HG02763 (cell line): ENCODE measurements around the gene HPCAL1.
"Not testable (repeated sequence)": the region's sequence is repeated elsewhere in the genome, so short reads cannot be mapped to it uniquely, and the experiment has no call there.

Source experiments
- ATAC-seq: cut with Tn5 transposase; IDR thresholded peaks from one replicate; pipeline ENCODE4 v1.9.1; 2021; ENCODE audit warnings: mild to moderate bottlenecking, moderate library complexity; ENCODE audit not compliant: unreplicated experiment

The HPCAL1 gene

DNA sequence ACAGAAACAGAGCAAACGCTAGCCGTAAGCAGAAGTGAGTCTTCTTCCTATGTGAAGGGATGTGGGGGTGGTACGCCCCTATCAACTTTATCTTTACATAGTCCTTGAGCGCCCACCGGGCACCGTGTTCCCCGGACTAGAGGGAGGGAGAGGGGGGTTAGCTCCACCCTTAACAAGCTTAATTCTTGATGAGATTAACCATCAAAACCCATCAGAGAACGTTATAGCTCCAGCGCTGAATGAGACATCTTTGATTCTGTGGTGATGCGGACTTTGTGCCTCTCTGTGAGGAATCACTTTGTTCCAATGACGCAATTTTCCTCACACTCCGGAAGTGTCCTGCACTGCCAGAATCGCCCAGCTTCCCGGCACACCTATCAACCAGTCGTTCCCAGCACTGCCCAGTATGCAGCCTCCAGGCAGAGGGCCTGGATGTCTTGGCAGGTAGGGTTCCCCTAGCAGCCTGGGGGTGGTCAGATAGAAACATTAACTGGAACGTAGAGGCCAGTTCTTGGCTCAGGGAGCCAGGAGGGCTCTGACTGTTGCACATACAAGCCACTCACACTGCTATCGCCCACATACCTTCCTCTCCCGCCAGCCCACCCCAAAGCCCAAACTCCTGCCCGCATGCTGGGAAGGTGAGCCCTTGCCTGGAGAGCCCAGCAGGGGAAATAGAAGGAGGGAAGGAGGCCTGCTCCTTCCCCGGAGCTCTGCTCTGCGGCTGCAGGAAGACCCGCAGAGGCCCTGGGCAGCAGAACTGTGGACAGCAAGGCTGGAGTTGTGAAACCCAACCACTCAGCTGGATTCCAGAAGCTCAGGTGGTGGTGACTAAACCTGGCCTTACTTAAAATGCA, 147.4 kb downstream of the HPCAL1 start:
- no peak for ATAC-seq

GRCh38 chr2:10451819-10452218, 149.1 kb downstream of the HPCAL1 start:
- ATAC-seq = no peak

GRCh38 chr2:10452312-10452711, 149.6 kb downstream of the HPCAL1 start:
- ATAC-seq = no peak

GRCh38 chr2:10452956-10453904, 150.5 kb downstream of the HPCAL1 start:
- ATAC-seq = no peak

GRCh38 chr2:10453905-10454298, 151.2 kb downstream of the HPCAL1 start:
- no peak for ATAC-seq

GRCh38 chr2:10454505-10454904, 151.8 kb downstream of the HPCAL1 start:
- ATAC-seq = no peak

- ATAC-seq = not testable (repeated sequence)
Measured at GRCh38 chr2:10457195-10457594, 154.5 kb downstream of the HPCAL1 start.

DNA sequence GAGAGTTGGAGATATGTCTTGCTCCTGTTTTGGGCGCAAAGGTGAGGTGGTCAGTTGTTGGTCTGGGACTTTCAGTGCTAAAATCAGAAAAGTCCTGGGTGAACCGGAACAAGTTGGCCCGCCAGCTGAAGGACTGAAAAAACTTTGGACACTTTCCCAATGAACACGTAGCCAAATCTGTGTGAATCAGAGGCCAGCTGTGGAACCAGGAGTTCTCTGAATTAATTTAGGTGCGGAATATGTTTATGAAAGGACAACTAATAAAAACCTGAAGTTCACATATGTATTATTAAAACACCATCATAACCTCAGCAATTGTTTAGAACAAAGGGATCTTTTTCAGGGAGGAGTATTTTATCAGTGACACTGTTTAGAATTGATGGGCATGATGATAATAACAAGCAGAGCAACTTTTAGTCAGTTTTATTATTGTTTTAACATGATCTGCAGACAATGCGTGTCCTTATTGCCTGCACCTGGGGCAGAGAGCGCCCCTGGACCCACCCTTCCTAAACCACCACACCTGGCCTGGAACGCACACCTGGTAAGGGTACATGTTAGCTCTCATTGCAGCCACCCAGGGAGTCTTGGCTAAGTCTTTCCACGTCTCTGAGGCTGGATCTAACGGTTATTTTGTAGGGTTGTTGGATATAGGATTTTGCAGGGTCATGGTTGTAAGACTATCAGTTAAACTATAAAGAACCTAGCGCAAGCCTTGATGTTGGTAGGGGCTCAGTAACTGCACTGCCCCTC, 155.3 kb downstream of the HPCAL1 start:
- no peak for ATAC-seq

- ATAC-seq = no peak
Measured at GRCh38 chr2:10460366-10460796, 157.7 kb downstream of the HPCAL1 start.

DNA sequence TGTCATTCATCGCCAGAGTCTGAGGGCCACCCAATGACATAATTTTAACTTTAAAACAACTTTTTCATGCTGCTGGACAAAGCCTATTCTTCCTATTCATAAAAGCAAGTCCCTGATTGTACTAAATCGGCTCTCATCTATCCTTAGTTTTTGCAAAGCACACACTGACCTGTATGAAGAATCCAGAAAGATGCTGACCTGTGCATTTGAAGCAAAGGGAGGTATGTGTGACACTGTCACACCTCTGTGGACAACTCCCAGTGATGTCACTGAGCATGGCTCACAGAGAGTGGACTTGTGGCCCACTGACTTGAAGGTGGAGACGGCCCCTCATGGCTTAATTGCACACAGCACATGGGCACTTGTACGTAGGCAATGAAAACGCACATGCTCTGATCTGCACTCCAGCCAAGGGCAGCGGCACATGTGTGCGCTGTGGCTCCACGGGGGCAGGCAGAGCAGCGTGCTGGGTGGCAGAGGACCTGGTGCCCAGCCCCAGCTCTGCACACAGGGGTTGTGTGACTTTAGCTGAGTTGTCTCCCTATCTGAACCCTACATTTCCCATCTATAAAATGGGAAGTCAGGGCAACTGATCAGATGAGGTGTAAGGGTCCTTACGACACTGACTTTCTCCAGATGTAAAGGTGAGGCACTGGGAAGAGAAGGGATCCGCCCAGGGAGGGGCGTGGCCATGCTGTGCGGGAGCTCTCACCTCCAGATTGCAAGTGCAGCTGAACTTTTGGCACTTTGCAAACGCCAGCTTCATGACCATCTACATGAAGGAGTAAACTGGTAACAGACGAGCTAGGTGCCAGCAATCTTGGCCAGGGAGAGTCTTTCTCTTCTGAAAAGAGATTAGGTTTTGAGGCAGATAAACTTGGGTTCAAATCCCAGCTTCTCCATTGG, 159.7 kb downstream of the HPCAL1 start:
- no peak for ATAC-seq

GRCh38 chr2:10465910-10466309, 163.2 kb downstream of the HPCAL1 start:
- no peak for ATAC-seq

DNA sequence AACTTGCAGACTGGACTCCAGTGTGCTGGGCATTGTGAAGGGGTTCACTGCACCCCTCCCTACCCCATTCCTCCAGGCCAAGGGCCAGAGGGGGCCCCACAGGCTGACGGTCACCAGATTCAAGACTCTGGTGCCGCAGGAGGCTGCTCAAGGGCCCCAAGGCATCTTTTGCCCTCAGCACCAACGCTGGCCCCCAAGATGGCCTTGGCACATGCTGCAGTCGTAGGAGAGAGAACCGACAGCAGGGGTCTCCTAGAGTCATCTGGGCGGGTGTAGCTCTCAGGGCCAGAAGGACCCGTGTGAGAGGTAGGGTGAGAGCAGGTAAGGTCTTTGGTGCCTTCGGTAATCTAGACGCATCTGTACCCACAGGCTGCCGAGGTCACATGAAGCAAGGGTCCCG, 164.1 kb downstream of the HPCAL1 start:
- ATAC-seq = no peak

GRCh38 chr2:10467401-10467800, 164.7 kb downstream of the HPCAL1 start:
- ATAC-seq = no peak

DNA sequence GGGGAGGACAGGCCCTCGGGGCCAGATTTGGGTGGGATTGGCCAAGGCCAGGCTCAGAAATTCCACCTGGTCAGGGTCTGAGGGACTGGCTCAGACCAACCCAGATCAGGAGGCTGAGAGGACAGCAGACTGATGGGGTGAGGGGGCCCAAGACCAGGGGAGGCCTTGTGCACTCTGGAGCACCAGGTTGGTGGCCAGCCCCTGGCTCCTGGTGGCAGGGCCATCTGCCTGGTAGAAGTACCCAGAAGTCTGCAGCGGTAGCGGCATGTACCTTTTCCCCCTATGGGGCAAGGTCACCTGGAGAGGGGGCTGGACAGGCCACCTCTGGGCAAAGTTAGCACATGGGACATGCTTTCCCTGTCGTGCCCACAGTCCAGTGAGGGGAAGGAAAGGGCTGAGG, 166.6 kb downstream of the HPCAL1 start:
- ATAC-seq = no peak

DNA sequence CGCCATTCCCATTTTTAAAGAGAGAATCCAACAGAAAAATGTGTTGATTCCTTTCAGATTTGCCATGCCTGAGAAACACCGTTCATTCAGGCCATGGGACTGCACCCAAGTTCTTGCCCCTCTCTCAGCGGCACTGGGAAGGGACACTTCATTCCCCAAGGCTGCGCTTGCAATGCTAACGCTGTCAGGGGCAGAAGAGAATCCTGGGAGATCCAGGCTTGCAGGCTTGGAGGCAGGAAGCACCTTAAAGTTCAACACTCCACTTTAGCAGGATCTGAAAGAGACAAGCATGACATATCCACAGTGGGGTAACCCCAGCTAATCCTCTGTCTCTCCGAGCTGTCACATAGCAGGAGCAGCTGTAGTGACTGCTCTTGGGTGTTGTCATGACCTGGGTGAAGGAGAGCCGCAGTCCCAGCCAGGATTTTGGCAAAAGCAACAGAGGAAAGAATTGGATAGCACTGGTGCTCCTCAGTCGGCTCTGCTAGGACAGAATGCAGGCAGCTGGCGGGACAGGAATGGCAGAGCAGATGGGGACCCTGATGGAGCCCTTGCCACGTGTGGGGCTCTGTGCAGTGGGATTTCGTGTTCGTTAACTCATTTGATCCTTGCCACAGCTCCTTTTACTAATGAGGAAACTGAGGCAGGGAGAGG, 167.4 kb downstream of the HPCAL1 start:
- no peak for ATAC-seq

DNA sequence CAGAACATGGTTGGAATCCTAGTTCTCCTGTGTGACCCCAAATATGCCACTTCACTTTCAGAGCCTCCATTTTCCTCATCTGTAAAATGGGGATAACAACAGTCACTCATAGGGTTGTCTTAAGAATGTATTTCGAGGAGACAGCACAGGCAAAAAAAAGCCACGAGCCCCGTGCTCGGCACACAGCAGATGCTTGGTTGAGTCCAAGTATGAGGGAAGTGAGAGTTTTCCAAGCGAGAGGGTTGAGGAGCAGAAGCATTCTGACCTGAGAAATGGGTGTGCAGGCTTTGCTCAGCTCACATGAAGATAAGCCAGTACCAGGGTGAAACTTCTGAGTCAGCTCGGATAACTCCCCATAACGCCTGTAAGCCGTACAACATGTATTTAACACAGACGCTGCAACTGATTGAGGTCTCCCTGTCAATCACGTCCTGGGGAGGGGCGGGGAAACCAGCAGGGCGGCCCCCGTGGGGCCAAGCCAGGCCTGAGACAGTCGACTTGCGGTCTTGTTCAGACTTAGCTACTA, 168.4 kb downstream of the HPCAL1 start:
- ATAC-seq = no peak

- ATAC-seq = no peak
Measured at GRCh38 chr2:10471955-10472354, 169.3 kb downstream of the HPCAL1 start.

DNA sequence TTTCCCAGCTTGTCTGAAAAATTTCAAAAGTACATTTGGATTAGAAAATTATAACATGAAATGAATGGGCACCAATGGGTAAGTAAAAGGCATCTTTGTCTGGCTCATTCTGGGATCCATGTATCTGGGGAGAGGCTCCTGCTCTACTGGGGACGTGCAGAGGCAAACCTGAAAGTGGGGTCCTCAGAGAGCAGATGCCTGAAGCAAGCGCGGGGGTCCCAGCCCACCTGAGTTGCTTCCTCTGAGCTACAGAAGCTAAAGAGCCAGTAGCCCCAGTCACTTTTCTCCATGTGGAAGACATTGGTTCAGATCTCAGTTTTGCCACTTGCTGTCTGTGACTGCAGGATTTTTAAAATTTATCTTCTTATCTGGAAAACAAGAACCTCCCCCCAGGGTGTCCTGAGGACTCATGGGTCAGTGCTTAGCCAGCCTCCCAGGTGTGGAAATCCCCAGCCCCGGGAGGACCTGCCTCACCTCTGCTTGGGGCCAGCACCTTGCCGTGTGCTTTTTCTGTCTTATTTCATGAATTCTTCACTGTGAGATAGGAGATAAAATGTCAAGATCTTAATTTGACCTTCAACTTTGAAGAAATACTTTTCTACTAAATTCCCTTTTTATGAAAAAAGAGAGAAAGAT, 170.5 kb downstream of the HPCAL1 start:
- no peak for ATAC-seq

DNA sequence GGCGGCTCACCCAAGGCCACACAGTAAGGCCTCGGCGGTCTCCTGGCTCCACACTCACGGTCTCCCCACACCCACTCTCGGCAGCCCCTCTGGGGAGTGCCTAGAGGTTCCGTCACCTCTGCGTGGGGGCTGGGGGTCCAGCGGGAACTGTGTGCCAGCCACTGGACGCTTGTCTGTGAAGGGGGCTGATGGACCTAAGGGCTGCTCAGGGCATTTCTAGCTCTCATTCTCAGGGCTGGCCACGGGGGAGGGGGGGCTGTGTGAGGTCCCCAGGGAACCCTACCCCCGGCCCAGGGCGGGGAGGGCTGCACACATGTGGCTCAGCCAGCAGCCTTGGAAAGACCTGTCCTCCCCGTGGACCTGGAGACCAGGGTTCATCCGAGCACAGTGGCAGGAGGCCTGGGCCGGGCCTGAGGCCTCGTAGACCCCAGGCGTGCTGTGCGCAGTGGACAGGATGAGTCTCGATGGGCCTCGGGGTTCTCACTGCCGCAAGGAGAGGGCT, 172.6 kb downstream of the HPCAL1 start:
- ATAC-seq = no peak
